GM21447 (cell line): ENCODE data around the gene STAT4.
A peak's percentile ranks its signal among the peaks of the same experiment; 100 is the strongest.

Experiments used
- ATAC-seq: cut with Tn5 transposase; IDR thresholded peaks from one replicate; pipeline ENCODE4 v1.9.1; 2021; ENCODE audit not compliant: unreplicated experiment

The STAT4 gene

GRCh38 chr2:191145769-191146471 lies 4.9 kb downstream of the STAT4 start:
- no peak for ATAC-seq

- ATAC-seq = no peak
Measured at GRCh38 chr2:191144217-191144616, 6.6 kb downstream of the STAT4 start.

- ATAC-seq = no peak
Measured at GRCh38 chr2:191143791-191144190, 7.0 kb downstream of the STAT4 start.

- no peak for ATAC-seq
Measured at GRCh38 chr2:191128911-191129304, 21.9 kb downstream of the STAT4 start.

GRCh38 chr2:191128172-191128910 lies 22.5 kb downstream of the STAT4 start:
- no peak for ATAC-seq

GRCh38 chr2:191127235-191127634 lies 23.6 kb downstream of the STAT4 start:
- ATAC-seq = no peak

GRCh38 chr2:191126386-191127085 lies 24.3 kb downstream of the STAT4 start:
- no peak for ATAC-seq

- ATAC-seq = no peak
Measured at GRCh38 chr2:191125646-191126045, 25.1 kb downstream of the STAT4 start.

- ATAC-seq = no peak
Measured at GRCh38 chr2:191122638-191123294, 28.0 kb downstream of the STAT4 start.

- ATAC-seq = no peak
Measured at GRCh38 chr2:191117341-191117740, 33.5 kb downstream of the STAT4 start.

- ATAC-seq = no peak
Measured at GRCh38 chr2:191115804-191116203, 35.0 kb downstream of the STAT4 start.

GRCh38 chr2:191115391-191115790 lies 35.4 kb downstream of the STAT4 start:
- peak; percentile 53 for ATAC-seq

GRCh38 chr2:191114403-191114886 lies 36.3 kb downstream of the STAT4 start:
- peak; percentile 81 for ATAC-seq

GRCh38 chr2:191113761-191114160 lies 37.0 kb downstream of the STAT4 start:
- no peak for ATAC-seq

GRCh38 chr2:191112448-191112901 lies 38.3 kb downstream of the STAT4 start:
- no peak for ATAC-seq

GRCh38 chr2:191109888-191110287 lies 40.9 kb downstream of the STAT4 start:
- ATAC-seq = no peak

GRCh38 chr2:191108331-191108730 lies 42.5 kb downstream of the STAT4 start:
- ATAC-seq = no peak

GRCh38 chr2:191105082-191105481 lies 45.7 kb downstream of the STAT4 start:
- no peak for ATAC-seq

- no peak for ATAC-seq
Measured at GRCh38 chr2:191103774-191104173, 47.0 kb downstream of the STAT4 start.

- ATAC-seq = no peak
Measured at GRCh38 chr2:191100216-191100615, 50.6 kb downstream of the STAT4 start.

GRCh38 chr2:191087311-191087710 lies 63.5 kb downstream of the STAT4 start:
- no peak for ATAC-seq
